Breast epithelium (tissue), 4 donors: ENCODE measurements around the gene CPED1. TPM values are rescaled to one million over a fixed set of nuclear protein-coding genes. Genes with fewer than 3 reads are reported as not detected.

ENCODE experiments used
- DNase-seq, 2 donors: peaks; one replicate each; pipeline ENCODE4 v3.0.0-alpha.2; 2019; ENCODE audit warnings: low spot score in 2 of 2
- H3K27ac ChIP-seq, 2 donors: fragments of 200-600 bp; sonication (generic) in 1 of 2; one replicate each; pipeline ENCODE4 v1.5.1; 2016 to 2019; ENCODE audit warnings: mild to moderate bottlenecking in 1 of 2
- H3K27me3 ChIP-seq, 2 donors: fragments of 200-600 bp; sonication (generic) in 1 of 2; one replicate each; pipeline versions ENCODE4 v1.5.1 to v1.6.0; 2017 to 2019; ENCODE audit warnings: control low read depth in 1 of 2, mild to moderate bottlenecking in 1 of 2
- H3K36me3 ChIP-seq: fragments of 200-600 bp; one replicate; pipeline ENCODE4 v1.5.1; 2019
- H3K4me1 ChIP-seq, 2 donors: fragments of 200-600 bp; sonication (generic); one replicate each; pipeline ENCODE4 v1.5.1; 2016 to 2019; ENCODE audit warnings: control low read depth in 1 of 2
- H3K4me3 ChIP-seq, 3 donors: fragments of 200-600 bp; sonication (generic); 1 replicate in 2 of 3; 2 replicates in 1 of 3; pipeline ENCODE4 v1.5.1; 2016 to 2019; ENCODE audit warnings: mild to moderate bottlenecking in 3 of 3, moderate library complexity in 2 of 3
- H3K9me3 ChIP-seq, 2 donors: fragments of 200-600 bp; sonication (generic) in 1 of 2; one replicate each; pipeline ENCODE4 v1.5.1; 2016 to 2019; ENCODE audit warnings: control low read depth in 1 of 2
- POLR2A ChIP-seq: fragments of 450-650 bp; IDR thresholded peaks from one replicate; pipeline ENCODE4 v1.6.1; 2016; ENCODE audit warnings: antibody characterized with exemption, mild to moderate bottlenecking, moderate library complexity
- POLR2AphosphoS5 ChIP-seq, 3 donors: sonication (generic); formaldehyde crosslinking; IDR thresholded peaks; one replicate each; pipeline ENCODE4 v1.6.1; 2017; ENCODE audit warnings: antibody characterized with exemption in 3 of 3
- intact Hi-C: fragments of 100-400 bp; cut with DNase I; formaldehyde crosslinking; loops from one replicate; pipeline ENCODE4 v1.15.1; 2023; ENCODE audit warnings: low total_unique reads
- total RNA-seq, 3 donors: library from RNA; depleted of rRNA; stranded (reverse); fragments of >200 nt; gene quantifications; one replicate each; pipeline ENCODE4 v1.1.0, GENCODE V29; 2016
- TF ChIP-seq, protein P1 (sequence below), 3 donors: fragments of 450-650 bp; IDR thresholded peaks; one replicate each; pipeline ENCODE4 v1.5.1; 2016 to 2017; ENCODE audit warnings: antibody characterized with exemption in 3 of 3, mild to moderate bottlenecking in 3 of 3, moderate library complexity in 3 of 3

The CPED1 gene
- total RNA-seq, 3 donors from 2014 or later, result 14.3 to 29.3 (median 15.4) TPM

- H3K27ac ChIP-seq, result peak overlapping the region; percentile 77 to 90
- H3K9me3 ChIP-seq, result no peaks in the 10 kb centered on the region
- H3K4me1 ChIP-seq, result no peaks in the 10 kb centered on the region
- H3K27me3 ChIP-seq, result peaks cover 0 to 7% of the 10 kb centered on the region in 2 donors
- intact Hi-C loops, result loop anchor here (10.0 kb wide), 1 partner anchor 97 kb away; no protein-coding TSS in a partner anchor
- H3K4me3 ChIP-seq, result peak overlapping the region; percentile 51 to 65 (median 53)
- no peaks in the 10 kb centered on the region for H3K36me3 ChIP-seq
- peak; percentile 78 to 80 for DNase-seq
- TF ChIP-seq POLR2AphosphoS5 (IDR thresholded peaks at IDR 0.05) (no peak), POLR2A (no peak)
- TF ChIP-seq, protein P1, sequence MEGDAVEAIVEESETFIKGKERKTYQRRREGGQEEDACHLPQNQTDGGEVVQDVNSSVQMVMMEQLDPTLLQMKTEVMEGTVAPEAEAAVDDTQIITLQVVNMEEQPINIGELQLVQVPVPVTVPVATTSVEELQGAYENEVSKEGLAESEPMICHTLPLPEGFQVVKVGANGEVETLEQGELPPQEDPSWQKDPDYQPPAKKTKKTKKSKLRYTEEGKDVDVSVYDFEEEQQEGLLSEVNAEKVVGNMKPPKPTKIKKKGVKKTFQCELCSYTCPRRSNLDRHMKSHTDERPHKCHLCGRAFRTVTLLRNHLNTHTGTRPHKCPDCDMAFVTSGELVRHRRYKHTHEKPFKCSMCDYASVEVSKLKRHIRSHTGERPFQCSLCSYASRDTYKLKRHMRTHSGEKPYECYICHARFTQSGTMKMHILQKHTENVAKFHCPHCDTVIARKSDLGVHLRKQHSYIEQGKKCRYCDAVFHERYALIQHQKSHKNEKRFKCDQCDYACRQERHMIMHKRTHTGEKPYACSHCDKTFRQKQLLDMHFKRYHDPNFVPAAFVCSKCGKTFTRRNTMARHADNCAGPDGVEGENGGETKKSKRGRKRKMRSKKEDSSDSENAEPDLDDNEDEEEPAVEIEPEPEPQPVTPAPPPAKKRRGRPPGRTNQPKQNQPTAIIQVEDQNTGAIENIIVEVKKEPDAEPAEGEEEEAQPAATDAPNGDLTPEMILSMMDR (IDR thresholded peaks at IDR 0.05), result peak; percentile 64 to 89 (median 74)
Observed at GRCh38 chr7:120987683-120988590, 574 bp upstream of the CPED1 start.

DNA sequence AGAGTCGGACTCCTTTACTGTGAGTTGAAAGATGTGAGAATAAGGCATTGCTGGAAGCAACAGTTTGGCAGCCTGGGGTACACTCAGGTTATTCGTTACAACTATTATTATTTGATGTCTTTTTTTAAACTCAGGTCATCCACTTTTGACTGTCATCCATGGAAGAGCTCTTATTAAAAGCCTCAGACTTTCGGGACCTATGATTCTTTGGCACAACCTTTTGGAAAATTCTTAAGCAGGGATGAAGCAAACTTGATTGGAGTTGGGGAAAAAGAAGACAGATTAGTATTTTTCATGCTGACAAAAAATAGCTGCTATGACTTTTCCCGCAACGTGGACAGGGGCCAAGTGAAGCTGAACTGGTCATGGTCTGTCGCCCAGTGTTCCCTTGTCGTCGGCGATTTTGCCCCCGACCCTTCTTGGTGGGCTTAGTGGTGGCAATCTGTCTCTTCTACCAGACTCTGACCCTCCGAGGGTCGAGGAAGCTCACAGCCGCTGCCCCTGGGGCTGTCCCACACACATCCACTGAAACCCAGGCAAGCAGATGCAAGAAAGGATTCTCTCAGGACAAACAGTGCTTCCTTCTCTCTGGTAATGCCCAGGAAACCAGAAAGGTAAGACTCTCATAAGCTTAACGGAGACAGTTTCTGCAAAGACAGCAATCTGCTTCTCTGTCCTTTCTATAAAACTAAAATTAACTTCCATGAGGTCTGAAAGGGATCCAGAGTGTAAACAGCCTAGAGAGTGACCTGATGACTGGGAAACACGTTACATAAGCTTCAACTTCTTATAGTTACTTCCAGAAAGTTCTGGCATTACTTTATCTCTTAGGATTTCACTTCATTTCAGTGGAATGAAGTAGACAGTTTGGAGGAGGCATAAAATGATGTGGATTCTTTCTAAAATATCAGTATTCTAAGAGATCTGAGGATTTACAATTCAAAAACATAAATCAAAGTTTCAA is 1.0 kb downstream of the CPED1 start:
- Histone ChIP-seq H3K4me3 (peak overlapping the region; percentile 51 to 65 (median 53)), H3K4me1 (no peaks in the 10 kb centered on the region), H3K9me3 (no peaks in the 10 kb centered on the region), H3K27me3 (peaks cover 0 to 7% of the 10 kb centered on the region in 2 donors), H3K36me3 (no peaks in the 10 kb centered on the region), H3K27ac (peak overlapping the region; percentile 77 to 90)
- TF ChIP-seq, protein P1 (IDR thresholded peaks at IDR 0.05), result no peak
- TF ChIP-seq POLR2AphosphoS5 (IDR thresholded peaks at IDR 0.05) (no peak), POLR2A (no peak)
- intact Hi-C loops, result loop anchor here (10.0 kb wide), 1 partner anchor 95 kb away; no protein-coding TSS in a partner anchor
- DNase-seq, result no peak

- H3K9me3 ChIP-seq, result no peaks in the 10 kb centered on the region
- no peaks in the 10 kb centered on the region for H3K4me1 ChIP-seq
- no peaks in the 10 kb centered on the region for H3K36me3 ChIP-seq
- DNase-seq, result no peak
- H3K27me3 ChIP-seq, result peaks cover 0 to 7% of the 10 kb centered on the region in 2 donors
- no peak for TF ChIP-seq POLR2AphosphoS5 (IDR thresholded peaks at IDR 0.05)
- TF ChIP-seq, protein P1 (IDR thresholded peaks at IDR 0.05), result no peak
- TF ChIP-seq POLR2A, result no peak
- H3K27ac ChIP-seq, result peak overlapping the region; percentile 28 to 77
- peak overlapping the region; percentile 51 to 65 (median 53) for H3K4me3 ChIP-seq
- intact Hi-C loops, result no loop called here
Observed at GRCh38 chr7:120990468-120991118, 2.1 kb downstream of the CPED1 start.

- H3K36me3 ChIP-seq, result no peaks in the 10 kb centered on the region
- no peaks in the 10 kb centered on the region for H3K4me1 ChIP-seq
- H3K27me3 ChIP-seq, result peaks cover 0 to 7% of the 10 kb centered on the region in 2 donors
- no peaks in the 10 kb centered on the region for H3K9me3 ChIP-seq
- peak overlapping the region; percentile 51 to 65 (median 53) for H3K4me3 ChIP-seq
- DNase-seq, result no peak
- H3K27ac ChIP-seq, result peak overlapping the region in 1 of 2 donors; percentile 28
- intact Hi-C loops, result no loop called here
- TF ChIP-seq POLR2A (no peak), POLR2AphosphoS5 (IDR thresholded peaks at IDR 0.05) (no peak)
Observed at GRCh38 chr7:120991161-120991560, 2.6 kb downstream of the CPED1 start.

DNA sequence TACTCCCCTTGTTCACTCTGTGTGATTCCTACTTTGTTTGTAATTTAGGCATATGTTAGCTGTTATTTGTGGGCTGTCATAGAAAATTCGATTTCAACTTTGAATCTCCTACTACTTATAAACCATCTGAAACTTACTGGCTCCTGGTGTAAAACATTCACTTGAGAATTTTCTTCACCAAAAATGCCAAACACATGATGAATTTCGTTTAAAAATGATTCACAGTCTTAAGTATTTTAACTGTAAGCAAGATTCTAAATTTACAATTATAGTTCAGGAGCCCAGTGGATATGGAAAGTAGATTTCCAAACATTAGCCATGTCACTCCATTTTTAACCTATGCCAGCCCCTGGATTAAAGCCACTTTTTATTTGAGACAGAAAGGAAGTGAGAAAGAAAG is 3.1 kb downstream of the CPED1 start:
- peaks cover 0 to 7% of the 10 kb centered on the region in 2 donors for H3K27me3 ChIP-seq
- H3K4me3 ChIP-seq, result peak overlapping the region; percentile 51 to 65 (median 53)
- H3K27ac ChIP-seq, result peak overlapping the region in 1 of 2 donors; percentile 28
- H3K4me1 ChIP-seq, result no peaks in the 10 kb centered on the region
- intact Hi-C loops, result no loop called here
- no peaks in the 10 kb centered on the region for H3K36me3 ChIP-seq
- no peak for TF ChIP-seq POLR2AphosphoS5 (IDR thresholded peaks at IDR 0.05)
- DNase-seq, result no peak
- no peaks in the 10 kb centered on the region for H3K9me3 ChIP-seq
